PC-9 (cell line): ENCODE data around the gene BRAP.
"Not testable (repeated sequence)": the region's sequence is repeated elsewhere in the genome, so short reads cannot be mapped to it uniquely, and the experiment has no call there.

ENCODE experiments used
- EZH2 ChIP-seq: fragments of 200-600 bp; sonication (generic); IDR thresholded peaks from 2 replicates; pipeline ENCODE4 v1.8.0; 2017; ENCODE audit warnings: antibody characterized with exemption, low read depth
- TF ChIP-seq, protein P1 (sequence below): fragments of 200-600 bp; sonication (generic); conservative IDR thresholded peaks from 2 replicates; pipeline ENCODE4 v1.6.1; 2017; ENCODE audit warnings: mixed run types, antibody characterized with exemption, mild to moderate bottlenecking, moderate library complexity

DNA sequence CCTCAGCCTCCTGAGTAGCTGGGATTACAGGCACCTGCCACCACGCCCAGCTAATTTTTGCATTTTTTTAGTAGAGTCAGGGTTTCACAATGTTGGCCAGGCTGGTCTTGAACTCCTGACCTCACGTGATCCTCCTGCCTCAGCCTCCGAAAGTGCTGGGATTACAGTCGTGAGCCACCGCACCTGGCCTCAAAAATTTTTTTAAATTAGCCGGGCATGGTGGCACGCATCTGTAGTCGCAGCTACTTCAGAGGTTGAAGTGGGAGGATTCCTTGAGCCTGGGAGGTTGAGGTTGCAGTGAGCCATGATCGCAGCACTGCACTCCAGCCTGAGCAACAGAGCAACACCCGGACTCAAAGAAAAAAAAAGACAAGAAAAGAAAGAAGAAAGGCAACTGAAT is 67.9 kb downstream of the BRAP start:
- not testable (repeated sequence) for TF ChIP-seq EZH2
- TF ChIP-seq, protein P1, sequence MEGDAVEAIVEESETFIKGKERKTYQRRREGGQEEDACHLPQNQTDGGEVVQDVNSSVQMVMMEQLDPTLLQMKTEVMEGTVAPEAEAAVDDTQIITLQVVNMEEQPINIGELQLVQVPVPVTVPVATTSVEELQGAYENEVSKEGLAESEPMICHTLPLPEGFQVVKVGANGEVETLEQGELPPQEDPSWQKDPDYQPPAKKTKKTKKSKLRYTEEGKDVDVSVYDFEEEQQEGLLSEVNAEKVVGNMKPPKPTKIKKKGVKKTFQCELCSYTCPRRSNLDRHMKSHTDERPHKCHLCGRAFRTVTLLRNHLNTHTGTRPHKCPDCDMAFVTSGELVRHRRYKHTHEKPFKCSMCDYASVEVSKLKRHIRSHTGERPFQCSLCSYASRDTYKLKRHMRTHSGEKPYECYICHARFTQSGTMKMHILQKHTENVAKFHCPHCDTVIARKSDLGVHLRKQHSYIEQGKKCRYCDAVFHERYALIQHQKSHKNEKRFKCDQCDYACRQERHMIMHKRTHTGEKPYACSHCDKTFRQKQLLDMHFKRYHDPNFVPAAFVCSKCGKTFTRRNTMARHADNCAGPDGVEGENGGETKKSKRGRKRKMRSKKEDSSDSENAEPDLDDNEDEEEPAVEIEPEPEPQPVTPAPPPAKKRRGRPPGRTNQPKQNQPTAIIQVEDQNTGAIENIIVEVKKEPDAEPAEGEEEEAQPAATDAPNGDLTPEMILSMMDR = not testable (repeated sequence)
